ENCODE data around the gene GDPD1.

GDPD1 gene

DNA sequence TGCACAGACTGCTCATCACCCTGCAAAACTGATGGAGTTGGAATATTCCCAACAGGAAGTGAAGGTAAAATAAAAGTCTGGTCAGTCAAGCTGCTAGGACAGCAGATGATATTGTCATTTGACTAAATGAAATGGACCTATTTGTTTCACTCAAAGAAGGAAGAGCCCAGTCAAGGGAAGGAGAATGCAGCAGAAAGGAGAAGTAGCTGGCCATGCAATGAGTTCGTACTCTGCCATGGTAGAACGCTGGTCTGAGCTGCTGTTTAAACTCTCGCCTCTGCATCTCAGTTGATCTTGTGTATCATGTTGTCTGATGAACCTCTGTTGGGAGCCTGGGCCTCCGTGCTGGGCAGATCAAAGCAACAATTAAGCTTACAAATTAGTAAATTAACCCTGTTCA is 95.6 kb downstream of the GDPD1 start:
- DNase-seq (ENCODE audit: low read depth), result no peak

Data from activated T-helper 9 cell treated with anti-CD3 and anti-CD28 coated beads, Interleukin-2, amount 50 U/mL, for 16 hours (primary cell).